ENCODE measurements around the gene LARP7. TPM values are rescaled to one million over a fixed set of nuclear protein-coding genes. Genes with fewer than 3 reads are reported as not detected.
"Not testable (repeated sequence)": the region's sequence is repeated elsewhere in the genome, so short reads cannot be mapped to it uniquely, and the experiment has no call there.

Gene LARP7
- total RNA-seq, 1 donor from 2014 or later = 154 TPM

DNA sequence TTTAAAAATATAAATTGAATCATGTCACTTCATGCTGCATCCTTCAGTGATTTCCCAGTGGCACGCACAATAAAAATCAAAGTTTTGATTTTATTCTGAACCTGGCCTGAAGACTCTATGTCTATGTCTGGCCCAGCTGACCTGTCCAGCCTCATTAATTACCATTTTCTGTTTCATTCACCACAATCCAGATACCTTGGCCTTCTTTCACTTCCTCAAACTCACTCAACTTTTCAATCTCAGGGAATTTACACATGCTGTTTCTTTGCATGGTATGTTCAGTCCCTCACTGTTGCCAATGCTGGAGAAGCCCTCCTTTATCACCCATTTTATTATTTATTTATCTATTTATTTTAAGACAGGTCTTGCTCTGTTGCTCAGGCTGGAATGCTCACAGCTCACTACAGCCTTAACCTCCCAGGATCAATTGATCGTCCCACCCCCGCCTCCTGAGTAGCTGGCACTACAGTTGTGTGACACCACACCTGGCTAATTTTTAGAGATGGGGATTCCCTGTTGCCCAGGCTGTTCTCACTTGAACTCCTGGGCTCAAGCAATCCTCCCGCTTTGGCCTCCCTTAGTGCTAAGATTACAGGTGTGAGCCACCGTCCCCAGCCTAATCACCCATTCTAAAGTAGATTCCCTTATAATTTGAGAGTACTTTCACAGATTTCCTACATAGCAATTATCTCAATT lies 43.4 kb upstream of the LARP7 start:
- DNase-seq (ENCODE audit: low spot score) = no peak
- no peaks in the 10 kb centered on the region for H3K4me1 ChIP-seq
- Mint-ChIP-seq H3K27me3 (ENCODE audit: insufficient read depth, low read depth) (peaks cover 2% of the 10 kb centered on the region), H3K4me1 (no peaks in the 10 kb centered on the region), H3K9me3 (no peaks in the 10 kb centered on the region), H3K36me3 (peaks cover 9% of the 10 kb centered on the region), H3K4me3 (no peak overlapping the region), H3K27ac (no peak overlapping the region)
- no peak overlapping the region for H2AFZ ChIP-seq (replicated peaks)
- TF ChIP-seq EZH2phosphoT487 (IDR thresholded peaks at IDR 0.05) = no peak
- TF ChIP-seq, protein P1, sequence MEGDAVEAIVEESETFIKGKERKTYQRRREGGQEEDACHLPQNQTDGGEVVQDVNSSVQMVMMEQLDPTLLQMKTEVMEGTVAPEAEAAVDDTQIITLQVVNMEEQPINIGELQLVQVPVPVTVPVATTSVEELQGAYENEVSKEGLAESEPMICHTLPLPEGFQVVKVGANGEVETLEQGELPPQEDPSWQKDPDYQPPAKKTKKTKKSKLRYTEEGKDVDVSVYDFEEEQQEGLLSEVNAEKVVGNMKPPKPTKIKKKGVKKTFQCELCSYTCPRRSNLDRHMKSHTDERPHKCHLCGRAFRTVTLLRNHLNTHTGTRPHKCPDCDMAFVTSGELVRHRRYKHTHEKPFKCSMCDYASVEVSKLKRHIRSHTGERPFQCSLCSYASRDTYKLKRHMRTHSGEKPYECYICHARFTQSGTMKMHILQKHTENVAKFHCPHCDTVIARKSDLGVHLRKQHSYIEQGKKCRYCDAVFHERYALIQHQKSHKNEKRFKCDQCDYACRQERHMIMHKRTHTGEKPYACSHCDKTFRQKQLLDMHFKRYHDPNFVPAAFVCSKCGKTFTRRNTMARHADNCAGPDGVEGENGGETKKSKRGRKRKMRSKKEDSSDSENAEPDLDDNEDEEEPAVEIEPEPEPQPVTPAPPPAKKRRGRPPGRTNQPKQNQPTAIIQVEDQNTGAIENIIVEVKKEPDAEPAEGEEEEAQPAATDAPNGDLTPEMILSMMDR (IDR thresholded peaks at IDR 0.05) = no peak
- no peak for TF ChIP-seq EZH2 (IDR thresholded peaks at IDR 0.05)
- H3K4me2 ChIP-seq = no peak overlapping the region
- H3K9ac ChIP-seq = no peak overlapping the region
- no peaks in the 10 kb centered on the region for H3K9me3 ChIP-seq (ENCODE audit: low read depth)
- no peaks in the 10 kb centered on the region for H3K36me3 ChIP-seq
- peaks cover 5% of the 10 kb centered on the region for H3F3A ChIP-seq (ENCODE audit: low read depth)
- no peaks in the 10 kb centered on the region for H4K20me1 ChIP-seq (ENCODE audit: low read depth)
- H3K4me3 ChIP-seq = no peak overlapping the region
- H3K79me2 ChIP-seq (ENCODE audit: low read depth) = no peaks in the 10 kb centered on the region
- H3K27ac ChIP-seq = no peak overlapping the region
- no peaks in the 10 kb centered on the region for H3K27me3 ChIP-seq

DNA sequence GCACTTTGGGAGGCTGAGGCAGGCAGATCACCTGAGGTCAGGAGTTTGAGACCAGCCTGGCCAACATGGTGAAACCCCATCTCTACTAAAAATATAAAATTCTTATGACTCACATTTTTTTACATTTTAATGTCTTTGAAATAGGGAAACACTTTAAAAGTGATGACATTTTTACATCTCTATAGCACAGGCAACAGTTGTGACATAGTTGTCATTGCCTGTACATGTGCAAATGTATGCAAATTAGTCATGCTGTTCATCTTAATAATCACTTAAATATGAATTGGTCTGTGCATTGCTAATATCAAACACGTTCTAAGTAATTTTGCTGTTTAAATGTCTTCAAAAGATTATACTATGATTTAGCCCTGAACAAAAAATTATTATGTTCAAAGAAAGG lies 42.0 kb upstream of the LARP7 start:
- Mint-ChIP-seq H3K27me3 (ENCODE audit: insufficient read depth, low read depth) (peaks cover 2% of the 10 kb centered on the region), H3K4me3 (no peak overlapping the region), H3K4me1 (no peaks in the 10 kb centered on the region), H3K9me3 (no peaks in the 10 kb centered on the region), H3K27ac (no peak overlapping the region), H3K36me3 (peaks cover 5% of the 10 kb centered on the region)
- Histone ChIP-seq H3K4me3 (no peak overlapping the region), H3K4me1 (no peaks in the 10 kb centered on the region), H3K9ac (no peak overlapping the region), H3K9me3 (ENCODE audit: low read depth) (no peaks in the 10 kb centered on the region), H3K4me2 (no peak overlapping the region), H3F3A (ENCODE audit: low read depth) (no peaks in the 10 kb centered on the region), H4K20me1 (ENCODE audit: low read depth) (no peaks in the 10 kb centered on the region), H3K27me3 (no peaks in the 10 kb centered on the region), H2AFZ (replicated peaks) (no peak overlapping the region), H3K79me2 (ENCODE audit: low read depth) (no peaks in the 10 kb centered on the region), H3K27ac (no peak overlapping the region), H3K36me3 (peaks cover 3% of the 10 kb centered on the region)
- DNase-seq (ENCODE audit: low spot score) = no peak
- TF ChIP-seq EZH2 (IDR thresholded peaks at IDR 0.05) (no peak), EZH2phosphoT487 (IDR thresholded peaks at IDR 0.05) (no peak)
- TF ChIP-seq, protein P1 (IDR thresholded peaks at IDR 0.05) = no peak

DNA sequence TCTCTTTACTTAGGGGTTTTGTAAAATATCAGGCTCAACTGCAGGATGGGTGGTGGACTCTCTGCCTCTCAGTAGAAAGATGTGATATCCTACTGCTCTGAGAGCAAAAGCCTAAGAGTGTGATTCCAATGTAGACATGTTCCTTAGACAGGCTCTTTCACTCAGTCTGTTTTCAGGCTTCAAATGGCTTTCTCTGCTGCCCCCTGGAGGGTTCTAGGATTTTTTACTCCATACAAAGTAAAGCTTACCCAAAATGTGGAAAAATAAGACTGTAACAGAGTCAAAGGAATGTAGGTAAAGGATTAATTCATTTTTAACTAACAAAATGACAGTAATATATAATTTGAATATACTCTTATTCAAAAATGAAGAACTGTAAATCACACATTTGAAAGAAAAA lies 32.4 kb upstream of the LARP7 start:
- Histone ChIP-seq H3K27me3 (no peaks in the 10 kb centered on the region), H3K27ac (no peak overlapping the region), H3K36me3 (peaks cover 30% of the 10 kb centered on the region), H3K79me2 (ENCODE audit: low read depth) (no peaks in the 10 kb centered on the region), H3F3A (ENCODE audit: low read depth) (peaks cover 28% of the 10 kb centered on the region), H3K4me1 (no peaks in the 10 kb centered on the region), H4K20me1 (ENCODE audit: low read depth) (no peaks in the 10 kb centered on the region), H3K4me3 (no peak overlapping the region), H2AFZ (replicated peaks) (no peak overlapping the region), H3K9ac (no peak overlapping the region), H3K9me3 (ENCODE audit: low read depth) (no peaks in the 10 kb centered on the region), H3K4me2 (no peak overlapping the region)
- H3K27ac Mint-ChIP-seq = no peak overlapping the region
- no peaks in the 10 kb centered on the region for H3K4me1 Mint-ChIP-seq
- H3K4me3 Mint-ChIP-seq = no peak overlapping the region
- no peaks in the 10 kb centered on the region for H3K9me3 Mint-ChIP-seq
- TF ChIP-seq EZH2phosphoT487 (IDR thresholded peaks at IDR 0.05) (no peak), EZH2 (IDR thresholded peaks at IDR 0.05) (no peak)
- TF ChIP-seq, protein P1 (IDR thresholded peaks at IDR 0.05) = peak; percentile 79
- H3K27me3 Mint-ChIP-seq (ENCODE audit: insufficient read depth, low read depth) = peaks cover 3% of the 10 kb centered on the region
- H3K36me3 Mint-ChIP-seq = no peaks in the 10 kb centered on the region
- DNase-seq (ENCODE audit: low spot score) = peak; percentile 72

DNA sequence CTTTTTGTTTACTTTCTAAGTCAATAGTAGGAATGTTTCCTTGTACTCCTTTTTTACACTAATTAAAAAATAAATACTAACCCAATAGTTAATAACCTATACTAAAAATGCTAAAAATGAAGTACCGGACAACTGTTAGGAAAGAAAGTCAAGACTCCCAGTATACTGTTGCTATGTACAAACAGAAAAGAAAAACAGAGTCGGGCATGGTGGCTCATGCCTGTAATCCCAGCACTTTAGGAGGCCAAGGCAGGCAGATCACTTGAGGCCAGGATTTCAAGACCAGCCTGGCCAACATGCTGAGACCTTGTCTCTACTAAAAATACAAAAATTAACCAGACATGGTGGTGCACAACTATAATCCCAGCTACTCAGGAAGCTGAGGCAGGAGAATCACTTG lies 24.1 kb upstream of the LARP7 start:
- H3K36me3 ChIP-seq = peaks cover 35% of the 10 kb centered on the region
- not testable (repeated sequence) for H4K20me1 ChIP-seq (ENCODE audit: low read depth); H3K4me1 Mint-ChIP-seq; H3K4me2 ChIP-seq; H2AFZ ChIP-seq (replicated peaks); DNase-seq (ENCODE audit: low spot score); H3K27me3 Mint-ChIP-seq (ENCODE audit: insufficient read depth, low read depth); H3K9ac ChIP-seq; H3F3A ChIP-seq (ENCODE audit: low read depth); H3K27me3 ChIP-seq; H3K9me3 Mint-ChIP-seq; H3K27ac Mint-ChIP-seq; H3K27ac ChIP-seq; H3K4me1 ChIP-seq; H3K4me3 ChIP-seq; H3K4me3 Mint-ChIP-seq; H3K9me3 ChIP-seq (ENCODE audit: low read depth)
- peaks cover 13% of the 10 kb centered on the region for H3K79me2 ChIP-seq (ENCODE audit: low read depth)
- H3K36me3 Mint-ChIP-seq = peaks cover 11% of the 10 kb centered on the region
